Measurements from ENCODE around the gene DPRX. TPM values are rescaled to one million over a fixed set of nuclear protein-coding genes. Genes with fewer than 3 reads are reported as not detected.

Gene DPRX
- total and polyA plus RNA-seq, 2 donors (not counting 3 experiments of a cell fraction or from before 2014, with no cell fraction given): not detected

GRCh38 chr19:53649746-53650593 is 18.2 kb downstream of the DPRX start:
- FAIRE-seq: peak; percentile 81
- DNase-seq (ENCODE audit: low read depth, low spot score): no peak
- dilution Hi-C loops (cut with MboI; ENCODE audit: extremely low pct_ligation_motif_present, low sequenced_read_pairs): no loop called here
- Histone ChIP-seq H3K4me2 (ENCODE audit: insufficient read depth, low read length) (no peak overlapping the region), H3K9ac (replicated peaks; ENCODE audit: extremely low read depth, insufficient read depth, low read length) (no peak overlapping the region), H4K20me1 (replicated peaks; ENCODE audit: control insufficient read depth, extremely low read depth, insufficient read depth, low read length) (no peaks in the 10 kb centered on the region), H3K36me3 (ENCODE audit: control insufficient read depth in 2 of 2, extremely low read depth in 1 of 2, insufficient read depth in 2 of 2, low read length in 2 of 2) (no peaks in the 10 kb centered on the region), H3K9me1 (replicated peaks; ENCODE audit: control insufficient read depth, extremely low read depth, insufficient read depth, low read length) (no peaks in the 10 kb centered on the region), H2AFZ (ENCODE audit: low read depth, low read length) (no peak overlapping the region), H3K9me3 (replicated peaks; ENCODE audit: control insufficient read depth, insufficient read depth, low read length) (peaks cover 1% of the 10 kb centered on the region), H3K4me3 (replicated peaks in 1 of 3; ENCODE audit: insufficient read depth in 1 of 3, low read depth in 1 of 3, low read length in 3 of 3) (no peak overlapping the region), H3K4me1 (ENCODE audit: control insufficient read depth, extremely low read depth, insufficient read depth, low read length) (no peaks in the 10 kb centered on the region), H3K79me2 (ENCODE audit: control insufficient read depth, insufficient read depth, low read length) (no peaks in the 10 kb centered on the region), H3K27me3 (ENCODE audit: control insufficient read depth in 2 of 2, insufficient read depth in 2 of 2, low read length in 2 of 2) (no peaks in the 10 kb centered on the region), H3K27ac (ENCODE audit: insufficient read depth, low read depth, low read length) (no peak overlapping the region)
- ChIA-PET POLR2A (no interaction called here), CTCF (interaction anchor here (0.9 kb wide), 1 partner anchor 231 kb away, joined by 3 read pairs; no protein-coding TSS in a partner anchor)
- intact Hi-C loops (cut with micrococcal nuclease): no loop called here
- TF ChIP-seq EZH2 (IDR thresholded peaks at IDR 0.05; ENCODE audit: borderline replicate concordance, low read depth, low read length, severe bottlenecking) (no peak), GATA2 (IDR thresholded peaks at IDR 0.05; ENCODE audit: insufficient read depth, insufficient read length, low read depth, low read length) (no peak), JUN (IDR thresholded peaks at IDR 0.05; ENCODE audit: borderline replicate concordance, insufficient read depth, insufficient read length, low read depth) (no peak), MYC (IDR thresholded peaks at IDR 0.05; ENCODE audit: low read depth, low read length) (no peak), CTCF (IDR thresholded peaks at IDR 0.05; ENCODE audit: extremely low read depth in 1 of 2, insufficient read depth in 1 of 2, low read depth in 1 of 2, low read length in 2 of 2) (no peak), POLR2A (IDR thresholded peaks at IDR 0.05; ENCODE audit: low read depth, low read length) (no peak), FOS (IDR thresholded peaks at IDR 0.05; ENCODE audit: borderline replicate concordance, insufficient read depth, low read length) (no peak), POLR2AphosphoS5 (IDR thresholded peaks at IDR 0.05; ENCODE audit: insufficient read depth, low read depth, low read length) (no peak)
- no TSS peak for BruUV-seq (replicated peaks)

All from endothelial cell of umbilical vein (primary cell).